H1 (cell line): ENCODE data around the gene TWF2. TPM values are rescaled to one million over a fixed set of nuclear protein-coding genes. Genes with fewer than 3 reads are reported as not detected.

Experiments used
- EGR1 ChIP-seq: IDR thresholded peaks from 2 replicates; pipeline ENCODE4 v1.6.1; 2011; ENCODE audit warnings: low read depth, low read length, borderline replicate concordance
- EP300 ChIP-seq, 2 experiments: IDR thresholded peaks; 1 replicate in 1 of 2; 2 replicates in 1 of 2; pipeline ENCODE4 v1.6.1; 2011 to 2012; ENCODE audit warnings: low read depth in 2 of 2, low read length in 2 of 2, mild to moderate bottlenecking in 2 of 2, borderline replicate concordance in 1 of 2, inconsistent platforms in 1 of 2, moderate library complexity in 1 of 2
- HDAC2 ChIP-seq, 2 experiments: fragments of 300-600 bp in 1 of 2; sonication (generic) in 1 of 2; IDR thresholded peaks; 2 replicates each; pipeline ENCODE4 v1.6.1; 2011 to 2012; ENCODE audit warnings: low read depth in 2 of 2, low read length in 2 of 2, mild to moderate bottlenecking in 2 of 2, moderate library complexity in 2 of 2, borderline replicate concordance in 1 of 2, inconsistent platforms in 1 of 2
- polyA plus RNA-seq, 7 experiments: library from polyadenylated mRNA; depleted of rRNA in 3 of 7; stranded (reverse) in 5 of 7; unstranded in 2 of 7; fragments of >200 nt in 5 of 7; fragments of 200-250 nt in 2 of 7; gene quantifications; 1 replicate in 5 of 7; 2 replicates in 1 of 7; 4 replicates in 1 of 7; pipeline versions ENCODE4 v1.2.1 to v1.2.3, GENCODE V29; 2011 to 2013; ENCODE audit warnings: missing spikeins in 2 of 7, mixed read lengths in 2 of 7
- total RNA-seq: library from RNA; stranded (reverse); fragmentation: NEBNext Ultra II Directional; extraction: Animal tissue kit (Norgen Biotek cat#: 25700); gene quantifications from 2 replicates; pipeline ENCODE4 v1.2.1, GENCODE V29; 2021

Gene TWF2
- total and polyA plus RNA-seq, 2 of the 8 experiments (the other 6 are each of a cell fraction or from before 2014, with no cell fraction given) = 65.2 to 90.4 TPM

- TF ChIP-seq EP300 (IDR thresholded peaks at IDR 0.05; ENCODE audit: borderline replicate concordance in 1 of 2, low read depth in 2 of 2, low read length in 2 of 2) = no peak
- no peak for TF ChIP-seq EGR1
- TF ChIP-seq HDAC2 (IDR thresholded peaks at IDR 0.05; ENCODE audit: borderline replicate concordance in 1 of 2, low read depth in 2 of 2, low read length in 2 of 2) = no peak
Measured at GRCh38 chr3:52220380-52221026, 18.5 kb downstream of the TWF2 start (continued).
